MM.1S (cell line): ENCODE results near the gene GNAQ.

Source experiments
- CTCF ChIP-seq: fragments of 300-600 bp; sonication (generic); IDR thresholded peaks from 2 replicates; pipeline ENCODE4 v1.5.1; 2016; ENCODE audit warnings: antibody characterized with exemption, low read length, mixed read lengths
- EZH2 ChIP-seq: fragments of 300-600 bp; sonication (generic); optimal IDR thresholded peaks from 2 replicates; pipeline ENCODE3; 2017; ENCODE audit warnings: low read depth, mild to moderate bottlenecking, antibody characterized with exemption, low read length, mixed read lengths
- EZH2phosphoT487 ChIP-seq: fragments of 300-600 bp; sonication (generic); IDR thresholded peaks from 2 replicates; pipeline ENCODE4 v1.6.1; 2018; ENCODE audit warnings: antibody characterized with exemption, low read length

GRCh38 chr9:77751341-77752091, 280.1 kb downstream of the GNAQ start:
- TF ChIP-seq EZH2phosphoT487 (no peak), CTCF (peak; percentile 54), EZH2 (no peak)
